H9 (cell line): ENCODE results near the gene MSI1. TPM values are rescaled to one million over a fixed set of nuclear protein-coding genes. Genes with fewer than 3 reads are reported as not detected.

ENCODE experiments used
- DNase-seq: peaks from one replicate; pipeline ENCODE4 v3.0.0-alpha.2; 2017
- H2AFZ ChIP-seq: one replicate; pipeline ENCODE4 v1.6.1; 2013; ENCODE audit warnings: mild to moderate bottlenecking, low read length, control low read depth, moderate library complexity
- H2AK5ac ChIP-seq: 2 replicates; pipeline ENCODE4 v1.6.1; 2013; ENCODE audit warnings: low read length, control low read depth, mixed read lengths; ENCODE audit not compliant: insufficient read length
- H2BK120ac ChIP-seq: one replicate; pipeline ENCODE4 v1.6.1; 2013; ENCODE audit warnings: low read depth, mild to moderate bottlenecking, low read length, control low read depth, inconsistent platforms; ENCODE audit not compliant: poor library complexity, severe bottlenecking
- H2BK12ac ChIP-seq: 2 replicates; pipeline ENCODE4 v1.6.1; 2013; ENCODE audit warnings: low read length, control low read depth, mixed read lengths, low read depth; ENCODE audit not compliant: insufficient read length
- H2BK15ac ChIP-seq: 2 replicates; pipeline ENCODE4 v1.6.1; 2013; ENCODE audit warnings: low read depth, low read length, control low read depth
- H2BK20ac ChIP-seq: one replicate; pipeline ENCODE4 v1.6.1; 2013; ENCODE audit warnings: low read depth, mild to moderate bottlenecking, low read length, control low read depth, inconsistent platforms; ENCODE audit not compliant: poor library complexity, severe bottlenecking
- H2BK5ac ChIP-seq: 2 replicates; pipeline ENCODE4 v1.6.1; 2013; ENCODE audit warnings: low read length, control low read depth, mixed read lengths; ENCODE audit not compliant: insufficient read length
- H3K14ac ChIP-seq: 2 replicates; pipeline ENCODE4 v1.6.1; 2013; ENCODE audit warnings: low read length, control low read depth; ENCODE audit not compliant: insufficient read depth
- H3K18ac ChIP-seq: 2 replicates; pipeline ENCODE4 v1.6.1; 2013; ENCODE audit warnings: low read depth, mild to moderate bottlenecking, mixed read lengths, low read length, control low read depth; ENCODE audit not compliant: insufficient read length
- H3K23ac ChIP-seq: 2 replicates; pipeline ENCODE4 v1.6.1; 2013; ENCODE audit warnings: low read length, control low read depth, mixed read lengths, low read depth; ENCODE audit not compliant: insufficient read length
- H3K23me2 ChIP-seq: 2 replicates; pipeline ENCODE4 v1.6.1; 2013; ENCODE audit warnings: low read depth, mild to moderate bottlenecking, mixed read lengths, low read length, control low read depth; ENCODE audit not compliant: insufficient read length, poor library complexity, severe bottlenecking
- H3K27ac ChIP-seq: 2 replicates; pipeline ENCODE4 v1.5.1; 2013; ENCODE audit warnings: low read length, control low read depth, mixed read lengths, low read depth; ENCODE audit not compliant: insufficient read length
- H3K27me3 ChIP-seq: 2 replicates; pipeline ENCODE4 v1.6.1; 2013; ENCODE audit warnings: low read length, control low read depth, inconsistent platforms; ENCODE audit not compliant: insufficient read depth
- H3K4ac ChIP-seq: 2 replicates; pipeline ENCODE4 v1.6.1; 2013; ENCODE audit warnings: low read depth, mild to moderate bottlenecking, control low read depth, inconsistent platforms, low read length, moderate library complexity
- H3K4me1 ChIP-seq: 2 replicates; pipeline ENCODE4 v1.6.1; 2013; ENCODE audit warnings: low read length, control low read depth, inconsistent platforms; ENCODE audit not compliant: insufficient read depth
- H3K4me2 ChIP-seq: 2 replicates; pipeline ENCODE4 v1.6.1; 2013; ENCODE audit warnings: low read length, control low read depth, mixed read lengths; ENCODE audit not compliant: insufficient read length, insufficient read depth
- H3K56ac ChIP-seq: 2 replicates; pipeline ENCODE4 v1.6.1; 2013; ENCODE audit warnings: low read depth, mild to moderate bottlenecking, mixed read lengths, low read length, control low read depth; ENCODE audit not compliant: insufficient read length
- H3K79me1 ChIP-seq: 2 replicates; pipeline ENCODE4 v1.6.1; 2013; ENCODE audit warnings: low read depth, mild to moderate bottlenecking, moderate library complexity, low read length, control low read depth, inconsistent platforms; ENCODE audit not compliant: insufficient read depth, poor library complexity, severe bottlenecking
- H3K79me2 ChIP-seq: 2 replicates; pipeline ENCODE4 v1.6.1; 2013; ENCODE audit warnings: low read length, control low read depth, inconsistent platforms; ENCODE audit not compliant: insufficient read depth
- H3K9ac ChIP-seq: 2 replicates; pipeline ENCODE4 v1.6.1; 2013; ENCODE audit warnings: low read length, control low read depth, mixed read lengths; ENCODE audit not compliant: insufficient read length; ENCODE audit errors: extremely low read depth
- H3K9me3 ChIP-seq: one replicate; pipeline ENCODE4 v1.6.1; 2013; ENCODE audit warnings: low read depth, low read length, inconsistent platforms; ENCODE audit not compliant: control insufficient read depth
- H3T11ph ChIP-seq: one replicate; pipeline ENCODE4 v1.6.1; 2013; ENCODE audit warnings: mild to moderate bottlenecking, low read length, control low read depth, inconsistent platforms
- H4K20me1 ChIP-seq: one replicate; pipeline ENCODE4 v1.6.1; 2013; ENCODE audit not compliant: control insufficient read depth, insufficient read length, insufficient read depth
- H4K5ac ChIP-seq: 2 replicates; pipeline ENCODE4 v1.6.1; 2013; ENCODE audit warnings: low read depth, mild to moderate bottlenecking, mixed read lengths, low read length, control low read depth; ENCODE audit not compliant: insufficient read length
- H4K8ac ChIP-seq: replicated peaks from 2 replicates; pipeline ENCODE4 v1.6.1; 2013; ENCODE audit warnings: low read length, control low read depth, mixed read lengths, low read depth; ENCODE audit not compliant: insufficient read length
- H4K91ac ChIP-seq: 2 replicates; pipeline ENCODE4 v1.6.1; 2013; ENCODE audit warnings: low read depth, mild to moderate bottlenecking, moderate library complexity, mixed read lengths, low read length, control low read depth; ENCODE audit not compliant: insufficient read length
- H3K27ac Mint-ChIP-seq, 3 experiments: 2 replicates in 2 of 3; 3 replicates in 1 of 3; pipeline ENCODE4 v1.8.0; 2020 to 2021; ENCODE audit warnings: mixed read lengths in 3 of 3, mild to moderate bottlenecking in 1 of 3, moderate library complexity in 1 of 3
- H3K27me3 Mint-ChIP-seq: 2 replicates; pipeline ENCODE4 v1.8.0; 2021; ENCODE audit warnings: low read depth, mild to moderate bottlenecking, moderate library complexity, mixed read lengths
- H3K36me3 Mint-ChIP-seq, 3 experiments: 2 replicates in 2 of 3; 3 replicates in 1 of 3; pipeline ENCODE4 v1.8.0; 2020 to 2021; ENCODE audit warnings: low read depth in 3 of 3, mixed read lengths in 3 of 3; ENCODE audit not compliant: insufficient read depth in 1 of 3
- H3K4me1 Mint-ChIP-seq, 2 experiments: 2 replicates each; pipeline ENCODE4 v1.8.0; 2020; ENCODE audit warnings: mixed read lengths in 2 of 2
- H3K4me3 Mint-ChIP-seq, 2 experiments: 2 replicates in 1 of 2; 3 replicates in 1 of 2; pipeline ENCODE4 v1.8.0; 2020 to 2021; ENCODE audit warnings: mild to moderate bottlenecking in 2 of 2, mixed read lengths in 2 of 2, moderate library complexity in 1 of 2
- H3K9me3 Mint-ChIP-seq, 2 experiments: 2 replicates in 1 of 2; 3 replicates in 1 of 2; pipeline ENCODE4 v1.8.0; 2020; ENCODE audit warnings: mild to moderate bottlenecking in 2 of 2, mixed read lengths in 2 of 2, moderate library complexity in 1 of 2
- CTCF ChIP-seq: fragments of 200-600 bp; sonication (generic); conservative IDR thresholded peaks from 3 replicates; pipeline ENCODE4 v1.8.0; 2021; ENCODE audit warnings: antibody characterized with exemption, mild to moderate bottlenecking
- WGBS: extraction: QIAGEN DNeasy Blood & Tissue Kit; methylation state at CpG from one replicate; pipeline ENCODE4 v1.1.7; 2013; ENCODE audit warnings: missing lambda C conversion rate, low lambda C conversion rate, mixed read lengths; ENCODE audit not compliant: insufficient read length; ENCODE audit errors: extremely low coverage; 5-methylcytosine and 5-hydroxymethylcytosine counted together
- total RNA-seq: library from RNA; stranded (reverse); gene quantifications from 2 replicates; pipeline ENCODE4 v1.2.1, GENCODE V29; 2021

MSI1 gene
- total RNA-seq, 1 experiment from 2014 or later, result 91.5 TPM

DNA sequence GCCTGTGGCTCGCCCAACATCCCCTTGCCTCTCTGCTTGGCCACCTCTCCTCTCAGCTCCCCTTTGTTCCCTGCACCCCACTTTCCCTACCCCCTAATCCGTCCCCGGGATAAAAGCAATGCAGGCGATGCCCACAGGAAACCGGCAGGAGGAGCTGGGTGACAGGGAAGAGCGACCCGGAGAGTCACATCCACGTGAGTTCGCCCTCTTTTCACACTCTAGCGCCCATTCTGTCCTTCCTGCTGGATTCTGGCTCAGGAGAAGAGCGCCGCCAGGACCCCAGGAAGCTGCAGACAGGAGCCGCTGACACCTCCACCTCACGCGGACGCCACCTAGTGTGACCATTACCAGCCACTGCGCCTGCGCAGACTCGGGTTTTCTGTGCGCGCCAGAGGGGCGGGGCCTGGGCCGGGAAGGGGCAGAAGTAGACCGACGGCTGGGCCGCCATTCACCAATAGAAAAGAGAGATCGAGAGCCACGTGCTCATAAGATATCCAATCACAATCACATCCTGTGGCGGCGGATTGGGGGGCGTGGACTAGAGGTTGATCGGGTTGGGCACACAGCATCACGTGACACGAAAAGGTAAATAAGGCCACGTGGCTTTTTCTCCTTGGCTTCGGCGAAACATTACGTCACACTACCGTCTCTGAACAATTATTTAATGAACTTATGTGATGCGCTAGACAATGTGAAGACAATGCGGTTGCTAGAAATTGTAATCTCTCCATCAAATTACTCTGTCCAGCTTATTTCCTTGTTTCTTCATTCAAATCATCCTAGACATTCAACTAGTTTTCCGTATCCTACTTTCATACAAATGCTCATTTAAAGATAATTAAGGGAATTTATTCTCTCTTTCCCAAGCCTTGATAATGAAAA lies 51.5 kb downstream of the MSI1 start:
- no peak overlapping the region for H4K5ac ChIP-seq
- H2BK12ac ChIP-seq, result no peak overlapping the region
- WGBS, result no CpG with 5 or more reads among the region's 42 CpGs
- H3K4me1 ChIP-seq, result no peaks in the 10 kb centered on the region
- no peak overlapping the region for H3K18ac ChIP-seq
- peaks cover 12% of the 10 kb centered on the region for H3K27me3 Mint-ChIP-seq
- peak overlapping the region; percentile 30 for H3K9ac ChIP-seq
- H2BK120ac ChIP-seq, result no peak overlapping the region
- H3K14ac ChIP-seq, result peak overlapping the region; percentile 4; the same call in 1 of the 2 replicates
- H3K23ac ChIP-seq, result no peak overlapping the region
- H4K8ac ChIP-seq, result no peak overlapping the region
- peaks cover 10 to 11% of the 10 kb centered on the region in 2 experiments for H3K4me1 Mint-ChIP-seq
- H3K79me2 ChIP-seq, result no peaks in the 10 kb centered on the region
- H3T11ph ChIP-seq, result no peak overlapping the region
- H3K9me3 Mint-ChIP-seq, result no peaks in the 10 kb centered on the region
- H2BK15ac ChIP-seq, result no peak overlapping the region
- peak overlapping the region; percentile 84 to 97 (median 97); a peak in 6 of 7 replicates for H3K27ac Mint-ChIP-seq
- H3K56ac ChIP-seq, result no peak overlapping the region
- no peak overlapping the region for H2AK5ac ChIP-seq
- H2BK5ac ChIP-seq, result no peak overlapping the region
- H3K4me2 ChIP-seq, result peak overlapping the region; percentile 66
- H2BK20ac ChIP-seq, result no peak overlapping the region
- no peaks in the 10 kb centered on the region for H3K79me1 ChIP-seq
- H3K27ac ChIP-seq, result no peak overlapping the region
- H3K27me3 ChIP-seq, result no peaks in the 10 kb centered on the region
- H2AFZ ChIP-seq, result no peak overlapping the region
- peaks cover 3% of the 10 kb centered on the region for H3K23me2 ChIP-seq
- peak; percentile 100 for DNase-seq
- no peaks in the 10 kb centered on the region for H3K9me3 ChIP-seq
- H3K36me3 Mint-ChIP-seq, result no peaks in the 10 kb centered on the region
- peak overlapping the region; percentile 74 to 86 for H3K4me3 Mint-ChIP-seq
- H3K4ac ChIP-seq, result no peak overlapping the region
- no peaks in the 10 kb centered on the region for H4K20me1 ChIP-seq
- no peak overlapping the region for H4K91ac ChIP-seq
- peak; percentile 59 for TF ChIP-seq CTCF
